Mucosa of rectum (tissue), 2 donors: ENCODE measurements around the gene MRPL18.

Experiments used
- H3K27ac ChIP-seq, 2 donors: one replicate each; pipeline ENCODE4 v1.7.0; 2013; ENCODE audit warnings: inconsistent platforms in 2 of 2, low read depth in 2 of 2, low read length in 2 of 2
- H3K27me3 ChIP-seq, 2 donors: one replicate each; pipeline ENCODE4 v1.7.0; 2013; ENCODE audit warnings: low read length in 2 of 2; ENCODE audit not compliant: control insufficient read depth in 2 of 2, insufficient read depth in 2 of 2
- H3K36me3 ChIP-seq, 2 donors: one replicate each; pipeline ENCODE4 v1.7.0; 2013; ENCODE audit warnings: low read length in 2 of 2; ENCODE audit not compliant: control insufficient read depth in 2 of 2, insufficient read depth in 2 of 2
- H3K4me1 ChIP-seq, 2 donors: one replicate each; pipeline ENCODE4 v1.7.0; 2013; ENCODE audit warnings: low read length in 2 of 2, mild to moderate bottlenecking in 1 of 2; ENCODE audit not compliant: control insufficient read depth in 2 of 2, insufficient read depth in 2 of 2
- H3K4me3 ChIP-seq, 2 donors: one replicate each; pipeline ENCODE4 v1.7.0; 2013; ENCODE audit warnings: low read length in 2 of 2
- H3K9ac ChIP-seq, 2 donors: one replicate each; pipeline ENCODE4 v1.7.0; 2013; ENCODE audit warnings: low read length in 2 of 2, low read depth in 1 of 2, mild to moderate bottlenecking in 1 of 2
- H3K9me3 ChIP-seq, 2 donors: one replicate each; pipeline ENCODE4 v1.7.0; 2013; ENCODE audit warnings: low read length in 2 of 2; ENCODE audit not compliant: control insufficient read depth in 2 of 2
- donor health status: healthy.
- donor health status: Normal muscosa, but diverticular disease.

The MRPL18 gene

DNA sequence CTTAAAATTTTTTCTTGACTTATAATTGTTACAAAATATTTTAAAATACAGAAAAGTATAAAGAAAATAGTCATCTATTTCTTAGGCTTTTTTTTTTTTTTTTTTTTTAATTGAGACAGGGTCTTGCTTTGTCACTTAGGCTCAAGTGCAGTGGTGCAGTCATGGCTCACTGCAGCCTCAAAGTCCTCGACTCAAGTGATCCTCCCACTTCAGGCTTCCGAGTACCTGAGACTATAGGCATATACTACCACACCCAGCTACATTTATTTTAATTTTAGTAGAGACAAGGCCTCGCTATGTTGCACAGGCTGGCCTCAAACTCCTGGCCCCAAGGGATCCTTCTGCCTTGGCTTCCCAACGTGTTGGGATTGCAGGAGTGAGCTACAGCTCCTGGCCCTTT is 33.8 kb upstream of the MRPL18 start:
- Histone ChIP-seq H3K27ac (no peak overlapping the region), H3K4me3 (no peak overlapping the region), H3K9me3 (no peaks in the 10 kb centered on the region), H3K9ac (no peak overlapping the region), H3K27me3 (no peaks in the 10 kb centered on the region), H3K4me1 (peaks cover 3 to 10% of the 10 kb centered on the region in 2 donors), H3K36me3 (peaks cover 51 to 52% of the 10 kb centered on the region in 2 donors)

DNA sequence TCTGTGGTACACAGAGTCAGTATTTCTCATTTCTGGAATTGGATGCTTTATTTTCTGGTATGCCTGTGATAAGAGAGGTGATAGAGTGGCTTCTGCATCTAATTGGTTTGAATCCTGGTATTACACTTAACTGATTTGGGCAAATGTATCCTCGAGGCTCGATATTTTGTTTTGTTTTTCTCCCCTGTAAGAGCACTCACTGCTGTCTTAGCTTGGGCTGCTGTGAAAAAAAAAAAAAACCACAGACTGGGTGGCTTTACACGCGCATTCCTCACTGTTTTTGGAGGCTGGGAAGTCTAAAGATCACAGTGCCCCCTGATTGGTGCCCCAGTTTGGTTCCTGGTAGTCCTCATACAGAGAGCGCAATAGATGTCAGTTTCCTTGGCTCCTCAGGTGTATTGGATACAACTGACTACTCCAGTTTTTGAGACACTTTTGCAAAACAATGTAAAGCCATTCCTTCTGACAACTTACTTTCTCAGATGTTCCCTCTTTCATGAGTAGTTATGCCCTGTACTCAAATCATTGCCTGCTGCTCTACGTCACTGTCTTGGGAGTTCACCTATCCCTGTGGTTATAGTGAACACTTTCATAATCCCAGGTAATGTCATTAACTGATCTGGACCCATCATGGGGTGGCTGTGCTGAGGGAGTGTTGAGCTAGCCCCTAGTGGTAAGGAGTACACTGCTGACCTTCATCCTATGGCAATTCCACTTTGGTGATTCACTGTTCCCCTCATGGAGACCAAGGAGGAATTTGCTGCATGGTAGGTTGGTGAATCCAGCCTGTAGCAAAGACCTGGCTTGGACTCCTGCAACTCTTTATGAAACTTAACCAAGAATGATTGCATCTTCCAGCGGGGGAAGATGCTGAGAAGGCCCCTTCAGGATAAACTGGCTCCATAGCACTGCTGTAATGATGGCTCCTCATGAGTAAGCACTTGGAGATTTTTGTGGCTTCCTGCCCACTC is 32.0 kb upstream of the MRPL18 start:
- Histone ChIP-seq H3K27ac (no peak overlapping the region), H3K9ac (no peak overlapping the region), H3K36me3 (peaks cover 38 to 40% of the 10 kb centered on the region in 2 donors), H3K4me3 (no peak overlapping the region), H3K9me3 (no peaks in the 10 kb centered on the region), H3K27me3 (no peaks in the 10 kb centered on the region), H3K4me1 (peaks cover 10 to 14% of the 10 kb centered on the region in 2 donors)

DNA sequence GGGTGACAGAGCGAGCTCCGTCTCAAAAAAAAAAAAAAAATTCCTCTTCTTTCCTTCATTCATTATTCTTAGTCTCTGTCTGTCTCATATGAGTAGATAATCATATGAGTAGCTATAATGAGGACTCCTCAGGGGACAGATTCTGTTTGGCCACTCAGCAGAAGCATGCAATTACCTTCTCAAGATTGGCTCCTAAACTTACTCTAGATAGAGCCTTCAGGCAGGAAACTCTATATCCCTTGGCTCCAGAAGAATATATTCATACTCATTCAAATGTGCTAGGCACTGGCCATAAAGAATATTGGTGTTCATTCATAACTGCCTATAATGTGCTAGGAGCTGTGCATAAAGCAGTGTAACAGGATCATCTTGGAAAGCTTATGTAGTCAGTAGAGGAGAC is 30.6 kb upstream of the MRPL18 start:
- Histone ChIP-seq H3K36me3 (peaks cover 31 to 34% of the 10 kb centered on the region in 2 donors), H3K9ac (no peak overlapping the region), H3K27me3 (no peaks in the 10 kb centered on the region), H3K27ac (no peak overlapping the region), H3K4me1 (peaks cover 10 to 14% of the 10 kb centered on the region in 2 donors), H3K4me3 (no peak overlapping the region), H3K9me3 (no peaks in the 10 kb centered on the region)

DNA sequence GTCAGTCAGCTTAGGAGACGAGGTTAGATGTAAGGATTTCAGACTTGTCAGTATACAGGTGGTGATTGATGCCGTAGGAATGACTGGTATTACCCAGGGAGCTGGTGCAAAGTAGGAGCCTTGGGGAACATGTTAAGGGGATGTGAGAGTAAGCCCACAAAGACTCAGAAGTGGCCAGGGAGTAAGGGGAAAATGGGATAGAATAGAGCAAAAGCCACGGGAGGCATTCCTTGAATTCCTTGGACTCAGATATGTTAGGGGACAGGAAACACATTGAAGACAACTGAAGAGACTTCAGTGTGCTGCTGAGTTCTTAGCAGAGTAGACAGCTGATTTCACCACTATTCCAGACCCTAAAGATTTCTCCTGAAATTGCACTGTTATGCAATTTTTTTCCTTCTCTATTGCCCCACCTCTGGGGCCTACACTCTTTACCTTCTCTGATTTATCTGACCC is 29.6 kb upstream of the MRPL18 start:
- peaks cover 25 to 28% of the 10 kb centered on the region in 2 donors for H3K36me3 ChIP-seq
- H3K4me3 ChIP-seq = peak overlapping the region; percentile 82 to 98
- peaks cover 10 to 14% of the 10 kb centered on the region in 2 donors for H3K4me1 ChIP-seq
- peak overlapping the region in 1 of 2 donors; percentile 96 for H3K9ac ChIP-seq
- peak overlapping the region in 1 of 2 donors; percentile 32 for H3K27ac ChIP-seq
- no peaks in the 10 kb centered on the region for H3K9me3 ChIP-seq
- H3K27me3 ChIP-seq = no peaks in the 10 kb centered on the region

DNA sequence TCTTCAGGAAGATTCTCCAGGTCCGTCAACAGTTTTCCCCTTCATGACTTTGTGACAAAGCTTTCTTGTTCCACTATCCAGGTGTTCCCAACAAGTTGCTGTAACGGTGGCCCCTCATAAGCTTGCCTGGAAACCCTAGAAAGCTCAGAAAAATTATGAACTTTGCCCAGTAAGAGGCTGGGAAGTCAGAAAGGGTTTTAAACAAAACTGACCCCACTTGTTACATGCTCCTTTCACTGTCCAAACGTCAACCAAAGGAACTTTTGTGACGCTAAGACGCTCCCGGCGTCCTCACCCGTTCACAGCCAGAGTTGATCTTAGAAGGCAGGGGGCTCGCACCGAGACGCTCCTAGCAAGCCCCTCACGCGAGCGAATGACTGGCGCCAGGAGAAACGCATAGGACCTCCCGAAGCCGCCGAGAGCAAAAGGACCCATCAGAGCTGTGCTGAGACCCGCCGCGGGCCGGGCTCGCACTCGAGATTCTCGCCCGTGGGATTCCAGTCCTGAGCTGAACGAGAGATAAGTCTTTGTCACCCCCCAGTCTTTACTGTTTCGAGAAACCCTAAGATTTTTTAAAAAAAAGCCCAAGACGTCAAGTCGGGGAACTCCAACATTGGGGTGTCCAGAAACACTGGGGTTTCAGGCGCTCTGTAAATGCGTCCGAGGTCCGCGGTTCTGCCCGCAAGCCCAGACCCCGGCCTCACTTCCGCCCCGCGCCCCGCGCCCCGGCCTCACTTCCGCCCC is 29.0 kb upstream of the MRPL18 start:
- Histone ChIP-seq H3K9me3 (no peaks in the 10 kb centered on the region), H3K27me3 (no peaks in the 10 kb centered on the region), H3K4me3 (peak overlapping the region; percentile 82 to 98), H3K4me1 (peaks cover 10 to 14% of the 10 kb centered on the region in 2 donors), H3K27ac (peak overlapping the region; percentile 99 to 100), H3K36me3 (peaks cover 19 to 22% of the 10 kb centered on the region in 2 donors), H3K9ac (peak overlapping the region; percentile 77 to 96)

DNA sequence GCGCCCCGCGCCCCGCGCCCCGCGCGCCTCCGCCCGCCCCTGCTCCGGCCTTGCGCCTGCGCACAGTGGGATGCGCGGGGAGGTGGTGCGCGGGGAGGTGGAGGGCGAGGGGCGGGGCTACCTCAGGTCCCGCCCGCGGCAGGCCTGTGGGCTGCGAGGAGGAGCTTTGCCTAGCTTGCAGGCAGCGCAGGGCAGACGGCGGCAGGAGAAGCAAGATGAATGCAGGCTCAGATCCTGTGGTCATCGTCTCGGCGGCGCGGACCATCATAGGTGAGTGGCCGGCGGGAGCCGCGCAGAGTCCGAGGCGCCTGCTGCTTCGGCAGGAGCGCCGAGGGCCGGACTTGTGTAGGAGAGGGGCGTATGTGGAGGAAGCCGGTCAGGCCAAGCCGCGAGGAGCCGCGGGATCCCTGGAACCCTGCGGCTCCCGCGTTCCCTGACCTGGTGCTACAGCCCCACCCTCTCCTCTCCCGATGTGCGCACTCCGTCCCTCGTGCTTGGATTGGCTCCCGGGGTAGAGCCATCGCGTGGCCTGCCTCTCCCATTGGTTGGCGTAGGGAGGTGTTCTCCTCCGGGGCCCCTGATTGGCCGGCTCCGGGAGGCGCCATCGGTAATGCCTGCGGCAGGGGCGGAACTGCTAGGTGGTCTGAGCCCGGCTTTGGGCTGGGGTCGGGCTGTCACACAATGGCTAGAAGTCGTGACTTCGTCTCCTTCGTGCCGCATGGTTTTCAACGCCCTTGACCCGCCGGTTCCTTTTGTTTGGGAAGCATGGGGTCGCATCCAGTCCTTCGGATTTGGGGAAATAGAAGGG is 28.2 kb upstream of the MRPL18 start, which contains the start of gene ACAT2:
TSS of gene ACAT2 (plus strand) at position 173 of the 808 bp plus-strand sequence. CDS start at position 216, 43 bp downstream.
- Histone ChIP-seq H3K4me1 (peaks cover 10 to 14% of the 10 kb centered on the region in 2 donors), H3K9me3 (no peaks in the 10 kb centered on the region), H3K9ac (peak within 1 kb of the TSS; percentile 96 to 97), H3K4me3 (peak within 1 kb of the TSS; percentile 98), H3K27ac (peak within 1 kb of the TSS; percentile 99 to 100), H3K36me3 (peaks cover 21 to 24% of the 10 kb centered on the region in 2 donors), H3K27me3 (no peaks in the 10 kb centered on the region)

DNA sequence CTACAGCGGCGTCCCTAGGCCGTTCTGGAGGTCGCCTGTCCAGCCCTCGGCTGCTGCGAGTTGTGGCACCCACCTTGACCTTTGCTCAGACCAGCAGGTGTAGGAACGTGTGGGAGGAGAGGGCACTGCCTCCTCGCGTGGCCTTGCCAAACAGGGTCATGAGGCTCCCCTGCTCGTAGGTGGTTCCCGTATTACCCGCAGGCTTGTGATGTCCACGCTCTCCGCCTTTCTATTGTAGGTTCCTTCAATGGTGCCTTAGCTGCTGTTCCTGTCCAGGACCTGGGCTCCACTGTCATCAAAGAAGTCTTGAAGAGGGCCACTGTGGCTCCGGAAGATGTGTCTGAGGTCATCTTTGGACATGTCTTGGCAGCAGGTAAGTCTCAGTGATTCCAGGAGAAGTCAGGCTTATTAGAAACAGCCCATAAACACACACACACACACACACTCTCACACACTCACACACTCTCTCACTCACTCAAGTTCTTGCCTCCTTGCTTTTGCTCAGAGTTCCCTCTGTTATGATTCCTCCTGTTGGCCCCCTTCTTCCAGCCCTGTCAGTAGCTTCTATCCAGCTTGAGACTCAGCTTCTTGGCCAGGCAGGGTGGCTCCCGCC is 27.5 kb upstream of the MRPL18 start:
- peak overlapping the region; percentile 99 to 100 for H3K27ac ChIP-seq
- peaks cover 24 to 28% of the 10 kb centered on the region in 2 donors for H3K36me3 ChIP-seq
- no peaks in the 10 kb centered on the region for H3K9me3 ChIP-seq
- peak overlapping the region; percentile 95 to 97 for H3K9ac ChIP-seq
- peaks cover 10 to 14% of the 10 kb centered on the region in 2 donors for H3K4me1 ChIP-seq
- peak overlapping the region; percentile 98 for H3K4me3 ChIP-seq
- no peaks in the 10 kb centered on the region for H3K27me3 ChIP-seq

DNA sequence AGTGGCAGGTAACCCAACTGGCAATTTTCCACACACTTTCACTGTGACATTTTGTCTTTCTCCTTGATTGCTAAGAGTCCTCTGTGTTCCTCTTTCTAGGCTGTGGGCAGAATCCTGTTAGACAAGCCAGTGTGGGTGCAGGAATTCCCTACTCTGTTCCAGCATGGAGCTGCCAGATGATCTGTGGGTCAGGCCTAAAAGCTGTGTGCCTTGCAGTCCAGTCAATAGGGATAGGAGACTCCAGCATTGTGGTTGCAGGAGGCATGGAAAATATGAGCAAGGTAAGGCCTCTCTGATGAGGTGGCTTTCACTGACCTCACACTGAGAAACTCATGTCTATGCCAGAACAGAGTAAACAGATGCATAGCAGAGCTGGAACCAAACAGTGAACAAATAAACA is 23.4 kb upstream of the MRPL18 start:
- Histone ChIP-seq H3K36me3 (peaks cover 35 to 37% of the 10 kb centered on the region in 2 donors), H3K27me3 (no peaks in the 10 kb centered on the region), H3K4me3 (no peak overlapping the region), H3K27ac (no peak overlapping the region), H3K4me1 (peaks cover 0 to 11% of the 10 kb centered on the region in 2 donors), H3K9me3 (no peaks in the 10 kb centered on the region), H3K9ac (no peak overlapping the region)

DNA sequence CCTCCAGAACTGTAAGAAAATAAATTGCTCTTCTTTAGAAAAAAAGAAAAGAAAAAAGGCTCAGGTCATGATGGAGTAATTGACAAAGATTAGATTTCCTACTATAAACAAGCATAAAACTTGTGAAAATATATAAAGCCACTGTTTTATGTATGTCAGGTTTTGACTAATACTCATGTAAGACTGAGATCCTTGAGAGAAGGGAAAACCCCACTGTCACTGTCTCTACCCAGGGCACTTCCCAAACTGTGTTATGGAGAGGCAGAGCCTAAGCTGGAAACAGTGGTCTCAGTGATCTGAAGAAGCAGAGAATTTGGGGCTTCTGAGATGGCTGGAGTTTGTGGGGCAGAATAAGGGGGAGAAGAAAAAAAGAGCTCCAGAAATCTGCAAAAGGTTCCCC is 20.8 kb upstream of the MRPL18 start:
- peaks cover 34 to 37% of the 10 kb centered on the region in 2 donors for H3K36me3 ChIP-seq

More for the DNA sequence above, 20.8 kb upstream of the MRPL18 start:
- H3K27ac ChIP-seq = no peak overlapping the region
- no peak overlapping the region for H3K4me3 ChIP-seq
- no peaks in the 10 kb centered on the region for H3K4me1 ChIP-seq
- no peaks in the 10 kb centered on the region for H3K27me3 ChIP-seq
- H3K9me3 ChIP-seq = no peaks in the 10 kb centered on the region
- no peak overlapping the region for H3K9ac ChIP-seq
